ENCODE data around the gene EFCAB13.

DNA sequence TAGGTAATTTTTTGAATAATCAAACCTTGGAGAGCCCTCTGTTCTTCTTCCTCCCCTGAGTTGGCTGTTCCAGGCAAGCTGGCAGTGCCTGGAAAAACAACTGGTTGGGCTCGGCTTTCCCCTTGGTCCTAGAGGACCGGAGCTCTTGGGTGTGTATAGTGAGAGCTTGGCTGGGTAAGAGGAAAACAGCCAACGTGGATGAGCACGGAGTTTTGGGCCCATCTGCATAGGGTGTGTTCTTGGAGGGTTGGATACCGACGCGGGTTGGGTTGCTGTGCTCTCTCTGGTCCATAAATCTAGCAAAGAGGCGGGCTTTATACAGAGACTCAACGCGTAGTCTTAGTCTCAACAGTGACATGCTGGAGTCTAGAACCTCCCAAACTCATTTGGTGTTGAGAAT, 46.9 kb upstream of the EFCAB13 start:
- TF ChIP-seq RAD21 (IDR thresholded peaks at IDR 0.05) (no peak), TAF1 (conservative IDR thresholded peaks at IDR 0.05) (no peak)
- TF ChIP-seq, protein P1, sequence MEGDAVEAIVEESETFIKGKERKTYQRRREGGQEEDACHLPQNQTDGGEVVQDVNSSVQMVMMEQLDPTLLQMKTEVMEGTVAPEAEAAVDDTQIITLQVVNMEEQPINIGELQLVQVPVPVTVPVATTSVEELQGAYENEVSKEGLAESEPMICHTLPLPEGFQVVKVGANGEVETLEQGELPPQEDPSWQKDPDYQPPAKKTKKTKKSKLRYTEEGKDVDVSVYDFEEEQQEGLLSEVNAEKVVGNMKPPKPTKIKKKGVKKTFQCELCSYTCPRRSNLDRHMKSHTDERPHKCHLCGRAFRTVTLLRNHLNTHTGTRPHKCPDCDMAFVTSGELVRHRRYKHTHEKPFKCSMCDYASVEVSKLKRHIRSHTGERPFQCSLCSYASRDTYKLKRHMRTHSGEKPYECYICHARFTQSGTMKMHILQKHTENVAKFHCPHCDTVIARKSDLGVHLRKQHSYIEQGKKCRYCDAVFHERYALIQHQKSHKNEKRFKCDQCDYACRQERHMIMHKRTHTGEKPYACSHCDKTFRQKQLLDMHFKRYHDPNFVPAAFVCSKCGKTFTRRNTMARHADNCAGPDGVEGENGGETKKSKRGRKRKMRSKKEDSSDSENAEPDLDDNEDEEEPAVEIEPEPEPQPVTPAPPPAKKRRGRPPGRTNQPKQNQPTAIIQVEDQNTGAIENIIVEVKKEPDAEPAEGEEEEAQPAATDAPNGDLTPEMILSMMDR (IDR thresholded peaks at IDR 0.05; ENCODE audit: low read depth, low read length, missing input control), result no peak

Measured in liver (tissue), 3 donors.